Fibroblast of villous mesenchyme (primary cell): Measurements from ENCODE around the gene NFAT5. TPM values are rescaled to one million over a fixed set of nuclear protein-coding genes. Genes with fewer than 3 reads are reported as not detected.

Source experiments
- DNase-seq: peaks from one replicate; pipeline ENCODE4 v3.0.0-alpha.2; 2010; ENCODE audit warnings: low read depth
- H3K4me3 ChIP-seq: 2 replicates; pipeline ENCODE4 v1.5.1; 2011; ENCODE audit warnings: low read depth, mild to moderate bottlenecking, low read length
- CTCF ChIP-seq: IDR thresholded peaks from 2 replicates; pipeline ENCODE4 v1.5.1; 2012; ENCODE audit warnings: low read depth, mild to moderate bottlenecking, low read length; ENCODE audit not compliant: insufficient read depth
- total RNA-seq: library from RNA; depleted of rRNA; stranded (reverse); fragments of >200 nt; gene quantifications from 2 replicates; pipeline ENCODE4 v1.2.3, GENCODE V29; 2012

NFAT5 gene
- total RNA-seq, 1 donor: 69.1 TPM

- H3K4me3 ChIP-seq: no peak overlapping the region
- DNase-seq: no peak
- no peak for TF ChIP-seq CTCF
Observed at GRCh38 chr16:69672315-69672997, 106.7 kb downstream of the NFAT5 start.

DNA sequence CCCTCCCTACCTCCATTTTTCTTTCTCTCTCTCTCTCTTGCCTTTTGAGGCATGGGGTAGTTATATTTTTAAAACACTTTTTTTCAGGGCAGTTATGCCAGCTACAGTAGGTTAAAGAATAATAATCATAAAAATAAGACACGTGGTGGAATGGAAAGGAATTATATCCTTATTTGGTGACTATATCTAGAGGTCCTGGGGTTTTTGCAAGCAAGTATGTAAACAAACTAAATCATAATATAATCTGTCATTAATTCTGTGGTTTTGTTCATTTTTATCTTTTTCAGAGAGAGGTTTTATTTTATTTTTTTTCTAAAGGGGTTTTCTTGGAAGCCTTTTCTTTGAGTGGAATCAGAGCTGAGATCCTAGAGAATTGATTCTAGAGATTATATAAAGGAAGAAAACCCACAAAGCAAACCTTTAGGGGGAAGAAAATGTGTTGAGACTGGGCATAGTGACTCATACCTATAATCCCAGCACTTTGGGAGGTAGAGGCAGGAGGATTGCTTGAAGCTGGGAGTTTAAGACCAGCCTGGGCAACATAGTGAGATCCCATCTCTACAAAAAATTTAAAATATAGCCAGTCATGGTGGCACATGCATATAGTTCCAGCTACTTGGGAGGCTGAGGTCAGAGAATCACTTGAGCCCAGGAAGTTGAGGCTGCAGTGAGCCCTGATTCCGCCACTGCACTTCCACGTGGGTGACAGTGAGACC, 107.4 kb downstream of the NFAT5 start:
- no peak overlapping the region for H3K4me3 ChIP-seq
- no peak for TF ChIP-seq CTCF
- peak; percentile 66 for DNase-seq

DNA sequence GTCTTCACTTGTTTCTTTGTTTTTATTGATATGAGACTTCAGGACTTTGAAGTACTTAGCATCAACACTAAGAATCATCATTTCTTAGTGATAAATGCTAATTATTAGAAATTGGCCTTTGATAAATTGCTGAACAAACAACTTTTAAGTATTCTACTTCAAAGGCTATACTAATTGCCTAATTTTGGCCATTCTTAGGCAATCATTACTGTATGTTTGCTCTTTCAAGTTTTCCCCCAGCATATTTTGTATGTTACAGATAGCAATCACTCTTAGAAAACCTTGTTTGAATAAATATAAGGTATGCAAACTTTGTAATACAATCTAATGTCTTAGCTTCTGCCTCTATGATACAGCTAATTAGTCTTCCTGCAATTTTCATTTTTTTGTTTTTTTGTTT, 114.6 kb downstream of the NFAT5 start:
- no peak for DNase-seq
- TF ChIP-seq CTCF: no peak
- H3K4me3 ChIP-seq: no peak overlapping the region

- no peak for TF ChIP-seq CTCF
- DNase-seq: no peak
- H3K4me3 ChIP-seq: no peak overlapping the region
Observed at GRCh38 chr16:69688589-69688988, 122.8 kb downstream of the NFAT5 start.

- no peak for TF ChIP-seq CTCF
- DNase-seq: peak; percentile 77
- H3K4me3 ChIP-seq: no peak overlapping the region
Observed at GRCh38 chr16:69691980-69692911, 126.5 kb downstream of the NFAT5 start.

GRCh38 chr16:69693916-69694315, 128.2 kb downstream of the NFAT5 start:
- H3K4me3 ChIP-seq: no peak overlapping the region
- no peak for TF ChIP-seq CTCF
- no peak for DNase-seq
